HG03108 (cell line): Measurements from ENCODE around the gene MYOZ3.

ENCODE experiments used
- ATAC-seq: cut with Tn5 transposase; IDR thresholded peaks from one replicate; pipeline ENCODE4 v1.9.1; 2021; ENCODE audit warnings: moderate library complexity; ENCODE audit not compliant: unreplicated experiment

Gene MYOZ3

GRCh38 chr5:150626853-150627276 lies 34.2 kb upstream of the MYOZ3 start:
- ATAC-seq = no peak

GRCh38 chr5:150627731-150628545 lies 33.1 kb upstream of the MYOZ3 start:
- no peak for ATAC-seq

- no peak for ATAC-seq
Observed at GRCh38 chr5:150628936-150629485, 32.0 kb upstream of the MYOZ3 start.

GRCh38 chr5:150630016-150630415 lies 31.0 kb upstream of the MYOZ3 start:
- ATAC-seq = no peak

- no peak for ATAC-seq
Observed at GRCh38 chr5:150630461-150631325, 30.4 kb upstream of the MYOZ3 start.

- ATAC-seq = no peak
Observed at GRCh38 chr5:150631326-150631701, 29.7 kb upstream of the MYOZ3 start.

GRCh38 chr5:150632305-150633160 lies 28.5 kb upstream of the MYOZ3 start:
- no peak for ATAC-seq

GRCh38 chr5:150633429-150633828 lies 27.6 kb upstream of the MYOZ3 start:
- no peak for ATAC-seq

GRCh38 chr5:150636391-150637244 lies 24.4 kb upstream of the MYOZ3 start:
- no peak for ATAC-seq

GRCh38 chr5:150637245-150638052 lies 23.6 kb upstream of the MYOZ3 start:
- ATAC-seq = no peak

GRCh38 chr5:150638053-150638444 lies 23.0 kb upstream of the MYOZ3 start:
- ATAC-seq = no peak

- ATAC-seq = no peak
Observed at GRCh38 chr5:150638488-150639376, 22.3 kb upstream of the MYOZ3 start.

GRCh38 chr5:150639377-150639692 lies 21.7 kb upstream of the MYOZ3 start:
- ATAC-seq = no peak

- ATAC-seq = no peak
Observed at GRCh38 chr5:150639751-150640150, 21.3 kb upstream of the MYOZ3 start.

GRCh38 chr5:150640311-150641005 lies 20.6 kb upstream of the MYOZ3 start, which contains the start of gene SYNPO:
Gene SYNPO, plus strand, starts transcription at chr5:150640660. Its CDS starts 7,616 bp downstream, at chr5:150648276.
- no peak for ATAC-seq

- ATAC-seq = no peak
Observed at GRCh38 chr5:150641006-150641570, 20.0 kb upstream of the MYOZ3 start.
